22Rv1 (cell line): ENCODE data around the gene ADCK1.

Source experiments
- ZFX ChIP-seq: fragments of 450-650 bp; IDR thresholded peaks from 2 replicates; pipeline ENCODE4 v1.6.1; 2017; ENCODE audit warnings: antibody characterized with exemption, borderline replicate concordance
- TF ChIP-seq, protein P1 (sequence below): fragments of 450-650 bp; IDR thresholded peaks from 2 replicates; pipeline ENCODE4 v1.5.1; 2017; ENCODE audit warnings: mild to moderate bottlenecking

GRCh38 chr14:77843651-77844050, 43.7 kb downstream of the ADCK1 start:
- TF ChIP-seq, protein P1, sequence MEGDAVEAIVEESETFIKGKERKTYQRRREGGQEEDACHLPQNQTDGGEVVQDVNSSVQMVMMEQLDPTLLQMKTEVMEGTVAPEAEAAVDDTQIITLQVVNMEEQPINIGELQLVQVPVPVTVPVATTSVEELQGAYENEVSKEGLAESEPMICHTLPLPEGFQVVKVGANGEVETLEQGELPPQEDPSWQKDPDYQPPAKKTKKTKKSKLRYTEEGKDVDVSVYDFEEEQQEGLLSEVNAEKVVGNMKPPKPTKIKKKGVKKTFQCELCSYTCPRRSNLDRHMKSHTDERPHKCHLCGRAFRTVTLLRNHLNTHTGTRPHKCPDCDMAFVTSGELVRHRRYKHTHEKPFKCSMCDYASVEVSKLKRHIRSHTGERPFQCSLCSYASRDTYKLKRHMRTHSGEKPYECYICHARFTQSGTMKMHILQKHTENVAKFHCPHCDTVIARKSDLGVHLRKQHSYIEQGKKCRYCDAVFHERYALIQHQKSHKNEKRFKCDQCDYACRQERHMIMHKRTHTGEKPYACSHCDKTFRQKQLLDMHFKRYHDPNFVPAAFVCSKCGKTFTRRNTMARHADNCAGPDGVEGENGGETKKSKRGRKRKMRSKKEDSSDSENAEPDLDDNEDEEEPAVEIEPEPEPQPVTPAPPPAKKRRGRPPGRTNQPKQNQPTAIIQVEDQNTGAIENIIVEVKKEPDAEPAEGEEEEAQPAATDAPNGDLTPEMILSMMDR = no peak
- TF ChIP-seq ZFX = no peak
